Endodermal cell (in vitro differentiated cells): ENCODE measurements around the gene CNIH2. TPM values are rescaled to one million over a fixed set of nuclear protein-coding genes. Genes with fewer than 3 reads are reported as not detected.
A peak's percentile ranks its signal among the peaks of the same experiment; 100 is the strongest.

Source experiments
- DNase-seq: peaks from one replicate; pipeline ENCODE4 v3.0.0-alpha.2; 2017
- H3K27ac ChIP-seq: 2 replicates; pipeline ENCODE4 v1.5.1; 2013; ENCODE audit warnings: mild to moderate bottlenecking, low read depth, low read length, moderate library complexity
- H3K27me3 ChIP-seq: 2 replicates; pipeline ENCODE4 v1.6.1; 2013; ENCODE audit warnings: mild to moderate bottlenecking, low read length, moderate library complexity; ENCODE audit not compliant: insufficient read depth, control insufficient read depth, poor library complexity, severe bottlenecking
- H3K36me3 ChIP-seq: 2 replicates; pipeline ENCODE4 v1.7.0; 2013; ENCODE audit warnings: mild to moderate bottlenecking, low read length, moderate library complexity; ENCODE audit not compliant: control insufficient read depth, insufficient read depth
- H3K4me1 ChIP-seq: one replicate; pipeline ENCODE4 v1.7.0; 2013; ENCODE audit warnings: low read length; ENCODE audit not compliant: control insufficient read depth, insufficient read depth
- H3K4me3 ChIP-seq: 2 replicates; pipeline ENCODE4 v1.5.1; 2013; ENCODE audit warnings: mild to moderate bottlenecking, low read length, moderate library complexity
- H3K9ac ChIP-seq: 2 replicates; pipeline ENCODE4 v1.6.1; 2013; ENCODE audit warnings: mild to moderate bottlenecking, low read length, moderate library complexity; ENCODE audit not compliant: poor library complexity, severe bottlenecking; ENCODE audit errors: extremely low read depth
- H3K9me3 ChIP-seq: 2 replicates; pipeline ENCODE4 v1.6.1; 2013; ENCODE audit warnings: mild to moderate bottlenecking, low read length, moderate library complexity; ENCODE audit not compliant: control insufficient read depth
- H3K27ac Mint-ChIP-seq: 2 replicates; pipeline ENCODE4 v1.8.0; 2020; ENCODE audit warnings: mixed read lengths
- H3K27me3 Mint-ChIP-seq: 2 replicates; pipeline ENCODE4 v1.8.0; 2021; ENCODE audit warnings: mild to moderate bottlenecking, mixed read lengths; ENCODE audit not compliant: insufficient read depth
- H3K36me3 Mint-ChIP-seq: 2 replicates; pipeline ENCODE4 v1.8.0; 2020; ENCODE audit warnings: low read depth, mixed read lengths
- H3K4me1 Mint-ChIP-seq: 2 replicates; pipeline ENCODE4 v1.8.0; 2020; ENCODE audit warnings: mixed read lengths
- H3K4me3 Mint-ChIP-seq: 2 replicates; pipeline ENCODE4 v1.8.0; 2020; ENCODE audit warnings: mild to moderate bottlenecking, moderate library complexity, mixed read lengths
- H3K9me3 Mint-ChIP-seq: 2 replicates; pipeline ENCODE4 v1.8.0; 2020; ENCODE audit warnings: mild to moderate bottlenecking, mixed read lengths
- CTCF ChIP-seq: fragments of 200-600 bp; sonication (generic); conservative IDR thresholded peaks from 2 replicates; pipeline ENCODE4 v1.5.0; 2021; ENCODE audit warnings: antibody characterized with exemption, mild to moderate bottlenecking
- WGBS, 2 experiments: methylation state at CpG; one replicate each; pipeline versions ENCODE4 v1.1.5 to v1.1.7; 2013; ENCODE audit warnings: missing lambda C conversion rate in 2 of 2, mixed read lengths in 1 of 2; ENCODE audit not compliant: insufficient coverage in 1 of 2, insufficient read length in 1 of 2; 5-methylcytosine and 5-hydroxymethylcytosine counted together
- total RNA-seq, 2 donors: library from RNA; stranded (reverse); fragmentation: NEBNext Ultra II Directional in 1 of 2; extraction: Animal tissue kit (Norgen Biotek cat#: 25700) in 1 of 2; gene quantifications; 2 replicates in 1 of 2; 3 replicates in 1 of 2; pipeline ENCODE4 v1.2.1, GENCODE V29; 2021

CNIH2 gene
- total RNA-seq, 2 donors from 2014 or later = 3.5 to 3.8 TPM

DNA sequence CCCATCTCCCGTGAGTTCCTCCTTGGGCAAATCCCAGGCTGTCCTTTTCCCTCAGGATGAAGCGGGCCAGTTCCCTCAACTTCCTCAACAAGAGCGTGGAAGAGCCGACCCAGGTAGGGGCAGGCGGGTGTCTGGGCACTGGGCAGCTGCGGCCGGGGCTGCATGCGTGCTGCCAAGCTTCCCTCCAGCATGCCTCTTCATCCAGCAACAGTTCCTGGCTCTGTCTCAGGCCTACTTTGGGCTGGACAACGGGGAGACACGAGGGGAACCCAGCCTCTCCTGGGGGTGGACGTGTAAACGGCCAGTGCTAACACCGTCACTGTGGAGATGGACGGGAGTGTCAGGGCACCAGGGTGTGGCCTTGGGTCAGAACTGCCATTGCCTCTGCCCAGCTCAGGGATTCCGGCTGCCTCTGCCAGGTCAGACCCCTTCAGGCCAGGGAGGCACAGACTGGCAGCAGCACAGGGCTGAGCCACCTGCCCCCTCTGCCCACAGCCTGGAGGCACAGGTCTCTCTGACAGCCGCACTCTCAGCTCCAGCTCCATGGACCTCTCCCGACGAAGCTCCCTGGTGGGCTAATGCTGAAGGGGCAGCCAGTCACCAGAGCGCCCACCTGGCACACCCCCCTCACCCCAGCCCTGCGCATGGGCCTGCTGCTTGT is 11.5 kb upstream of the CNIH2 start:
- H3K4me3 ChIP-seq = no peak overlapping the region
- no peak overlapping the region for H3K27ac ChIP-seq
- Mint-ChIP-seq H3K4me3 (peak overlapping the region; percentile 79), H3K27ac (peak overlapping the region; percentile 72), H3K9me3 (no peaks in the 10 kb centered on the region), H3K4me1 (peaks cover 13% of the 10 kb centered on the region), H3K36me3 (peaks cover 32% of the 10 kb centered on the region), H3K27me3 (no peaks in the 10 kb centered on the region)
- no peak for TF ChIP-seq CTCF
- 91 to 93% methylated on average over 17 to 20 of the region's 20 CpGs for WGBS, 2 experiments
- no peaks in the 10 kb centered on the region for H3K9me3 ChIP-seq
- H3K4me1 ChIP-seq = no peaks in the 10 kb centered on the region
- no peak overlapping the region for H3K9ac ChIP-seq
- H3K27me3 ChIP-seq = no peaks in the 10 kb centered on the region
- DNase-seq = no peak
- H3K36me3 ChIP-seq = peaks cover 46% of the 10 kb centered on the region

DNA sequence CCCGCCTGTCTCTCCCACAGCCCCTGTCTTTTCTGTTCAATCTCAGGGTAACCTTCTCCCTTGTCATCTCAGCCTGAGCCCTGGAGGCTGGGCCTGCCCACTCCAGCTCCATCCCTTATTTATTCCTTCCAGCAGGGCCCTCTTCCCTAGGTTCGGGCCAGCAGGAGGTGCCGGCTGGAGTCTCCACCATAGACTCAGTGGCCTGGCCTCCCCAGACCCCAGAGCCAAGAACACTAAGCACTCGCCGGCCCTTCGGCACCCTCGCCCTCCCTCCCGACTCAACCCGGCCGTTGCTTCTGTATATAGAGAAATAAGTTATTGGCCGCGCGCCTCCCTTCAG is 11.0 kb upstream of the CNIH2 start:
- Histone ChIP-seq H3K36me3 (peaks cover 49% of the 10 kb centered on the region), H3K27ac (no peak overlapping the region), H3K9ac (no peak overlapping the region), H3K4me1 (no peaks in the 10 kb centered on the region), H3K27me3 (no peaks in the 10 kb centered on the region), H3K4me3 (no peak overlapping the region), H3K9me3 (no peaks in the 10 kb centered on the region)
- H3K9me3 Mint-ChIP-seq = no peaks in the 10 kb centered on the region
- WGBS, 2 experiments = 39 to 55% methylated on average over 4 to 13 of the region's 13 CpGs
- no peak for DNase-seq
- H3K27ac Mint-ChIP-seq = peak overlapping the region; percentile 72
- H3K4me3 Mint-ChIP-seq = peak overlapping the region; percentile 79
- H3K36me3 Mint-ChIP-seq = peaks cover 33% of the 10 kb centered on the region
- TF ChIP-seq CTCF = peak; percentile 32
- H3K4me1 Mint-ChIP-seq = peaks cover 13% of the 10 kb centered on the region
- no peaks in the 10 kb centered on the region for H3K27me3 Mint-ChIP-seq

DNA sequence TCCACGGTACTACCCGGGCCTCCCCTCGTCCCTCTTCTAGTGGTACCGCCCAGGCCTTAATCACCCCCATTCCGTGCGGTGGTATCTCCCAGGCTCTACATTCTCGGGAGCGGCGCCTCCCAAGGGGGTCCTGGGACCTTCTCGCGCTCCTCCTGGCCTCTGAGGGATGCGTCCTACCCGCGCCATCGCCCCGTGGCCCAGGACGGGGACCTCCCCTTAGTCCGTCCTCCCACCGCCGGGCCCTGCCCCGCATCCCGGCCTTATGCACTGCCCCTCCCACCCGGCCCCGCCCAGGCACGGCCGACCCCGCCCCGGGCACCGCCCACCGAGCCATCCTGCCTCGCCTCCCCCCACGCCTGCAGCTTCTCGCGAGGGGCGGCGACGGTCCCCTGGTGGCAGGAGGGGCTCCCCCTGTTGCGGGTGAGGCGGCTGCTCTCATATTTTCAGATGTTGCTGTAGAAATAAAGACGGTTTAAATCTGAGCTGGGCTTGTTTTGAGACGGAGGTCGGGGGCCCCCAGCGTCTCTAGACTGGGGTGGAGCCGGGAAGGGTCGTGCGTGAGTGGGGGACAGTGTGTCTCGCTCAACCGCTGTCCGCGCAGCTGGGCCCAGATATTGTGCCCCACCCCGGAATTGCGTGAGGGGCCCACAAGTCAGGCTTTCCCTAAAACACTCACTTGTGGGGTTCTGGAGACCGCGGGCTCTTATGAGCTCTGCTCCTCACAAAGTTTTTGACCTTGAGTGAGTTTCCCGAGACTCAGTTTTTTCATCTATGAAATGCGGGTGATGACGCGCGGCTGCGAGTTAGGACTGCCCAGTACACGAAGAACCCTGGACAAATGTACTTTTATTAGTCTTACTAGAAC is 10.4 kb upstream of the CNIH2 start:
- Histone ChIP-seq H3K9me3 (no peaks in the 10 kb centered on the region), H3K27ac (peak overlapping the region; percentile 67), H3K27me3 (no peaks in the 10 kb centered on the region), H3K4me3 (peak overlapping the region; percentile 97), H3K4me1 (no peaks in the 10 kb centered on the region), H3K36me3 (peaks cover 49% of the 10 kb centered on the region), H3K9ac (peak overlapping the region; percentile 26)
- peak; percentile 24 for TF ChIP-seq CTCF
- peak; percentile 96 for DNase-seq
- WGBS, 2 experiments = 4 to 5% methylated on average over 48 to 60 of the region's 61 CpGs
- peaks cover 35% of the 10 kb centered on the region for H3K36me3 Mint-ChIP-seq
- no peaks in the 10 kb centered on the region for H3K9me3 Mint-ChIP-seq
- peaks cover 13% of the 10 kb centered on the region for H3K4me1 Mint-ChIP-seq
- H3K27ac Mint-ChIP-seq = peak overlapping the region; percentile 97
- H3K4me3 Mint-ChIP-seq = peak overlapping the region; percentile 79
- no peaks in the 10 kb centered on the region for H3K27me3 Mint-ChIP-seq
